LoVo (cell line): ENCODE results near the gene CTPS2.
"Not testable (repeated sequence)": the region's sequence is repeated elsewhere in the genome, so short reads cannot be mapped to it uniquely, and the experiment has no call there.

ENCODE experiments used
- DNase-seq: peaks from one replicate; pipeline ENCODE4 v3.0.0-alpha.2; 2016; ENCODE audit warnings: low spot score

Gene CTPS2

GRCh38 chrX:16603235-16603634 is 109.2 kb downstream of the CTPS2 start:
- not testable (repeated sequence) for DNase-seq

- DNase-seq, result no peak
Observed at GRCh38 chrX:16601885-16602284, 110.6 kb downstream of the CTPS2 start.

- DNase-seq, result no peak
Observed at GRCh38 chrX:16594490-16594889, 118.0 kb downstream of the CTPS2 start.

GRCh38 chrX:16593801-16594200 is 118.7 kb downstream of the CTPS2 start:
- no peak for DNase-seq

- DNase-seq, result no peak
Observed at GRCh38 chrX:16592194-16592770, 120.2 kb downstream of the CTPS2 start.

- no peak for DNase-seq
Observed at GRCh38 chrX:16589826-16590225, 122.6 kb downstream of the CTPS2 start.

GRCh38 chrX:16589211-16589610 is 123.3 kb downstream of the CTPS2 start:
- no peak for DNase-seq

- no peak for DNase-seq
Observed at GRCh38 chrX:16588266-16588665, 124.2 kb downstream of the CTPS2 start.

GRCh38 chrX:16587836-16588235 is 124.6 kb downstream of the CTPS2 start:
- DNase-seq, result no peak

GRCh38 chrX:16586377-16587112 is 125.9 kb downstream of the CTPS2 start:
- no peak for DNase-seq

- no peak for DNase-seq
Observed at GRCh38 chrX:16585486-16586376, 126.7 kb downstream of the CTPS2 start.

GRCh38 chrX:16580004-16580797 is 132.3 kb downstream of the CTPS2 start:
- not testable (repeated sequence) for DNase-seq

- peak; percentile 1 for DNase-seq
Observed at GRCh38 chrX:16579517-16579916, 133.0 kb downstream of the CTPS2 start.

GRCh38 chrX:16578218-16578617 is 134.3 kb downstream of the CTPS2 start:
- no peak for DNase-seq

- no peak for DNase-seq
Observed at GRCh38 chrX:16577483-16578029, 134.9 kb downstream of the CTPS2 start.

GRCh38 chrX:16575388-16575787 is 137.1 kb downstream of the CTPS2 start:
- DNase-seq, result not testable (repeated sequence)

- no peak for DNase-seq
Observed at GRCh38 chrX:16573781-16574180, 138.7 kb downstream of the CTPS2 start.

- no peak for DNase-seq
Observed at GRCh38 chrX:16567681-16568080, 144.8 kb downstream of the CTPS2 start.

GRCh38 chrX:16566571-16566970 is 145.9 kb downstream of the CTPS2 start:
- no peak for DNase-seq

- no peak for DNase-seq
Observed at GRCh38 chrX:16560173-16560572, 152.3 kb downstream of the CTPS2 start.

GRCh38 chrX:16559206-16559619 is 153.3 kb downstream of the CTPS2 start:
- DNase-seq, result no peak

GRCh38 chrX:16558489-16558888 is 154.0 kb downstream of the CTPS2 start:
- no peak for DNase-seq
